ENCODE measurements around the gene TTLL9. TPM values are rescaled to one million over a fixed set of nuclear protein-coding genes. Genes with fewer than 3 reads are reported as not detected.

The TTLL9 gene
- total RNA-seq, 4 donors from 2014 or later, result 0.47 to 1.7 TPM; not detected in 2

DNA sequence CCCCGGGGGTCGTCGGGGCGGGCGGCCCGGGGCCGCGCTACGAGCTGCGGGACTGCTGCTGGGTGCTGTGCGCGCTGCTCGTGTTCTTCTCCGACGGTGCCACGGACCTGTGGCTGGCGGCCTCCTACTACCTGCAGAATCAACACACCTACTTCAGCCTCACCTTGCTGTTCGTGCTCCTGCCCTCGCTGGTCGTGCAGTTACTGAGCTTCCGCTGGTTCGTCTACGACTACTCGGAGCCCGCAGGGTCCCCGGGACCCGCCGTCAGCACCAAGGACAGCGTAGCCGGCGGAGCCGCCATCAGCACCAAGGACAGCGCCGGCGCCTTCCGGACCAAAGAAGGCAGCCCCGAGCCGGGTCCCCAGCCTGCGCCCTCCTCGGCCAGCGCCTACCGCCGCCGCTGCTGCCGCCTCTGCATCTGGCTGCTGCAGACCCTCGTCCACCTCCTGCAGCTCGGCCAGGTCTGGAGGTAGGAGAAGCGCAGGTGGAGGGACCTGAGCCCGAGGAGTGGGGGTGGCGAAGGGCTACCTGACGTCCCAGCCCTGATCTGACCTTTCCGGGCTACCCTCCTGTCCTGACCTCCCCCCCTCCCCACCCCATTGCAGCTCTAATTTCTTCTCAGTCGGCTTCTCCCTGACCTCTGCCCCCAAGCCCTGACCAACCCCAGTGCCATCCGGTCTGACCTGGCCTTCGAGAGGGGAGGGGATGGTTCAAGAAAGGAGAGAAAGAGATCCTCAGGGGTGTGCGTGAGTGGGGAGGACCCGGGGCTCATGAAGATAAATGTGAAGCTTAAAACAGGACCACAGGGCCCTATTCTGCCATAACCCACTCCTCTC, 98.1 kb downstream of the TTLL9 start:
- Histone ChIP-seq H3K27ac (no peak overlapping the region), H3K4me1 (peaks cover 0 to 4% (median 0%) of the 10 kb centered on the region in 4 donors), H3K27me3 (peaks cover 0 to 5% of the 10 kb centered on the region in 2 donors), H3K36me3 (no peaks in the 10 kb centered on the region), H3K4me3 (peak overlapping the region in 3 of 4 donors; percentile 19 to 29 (median 19)), H3K9me3 (no peaks in the 10 kb centered on the region)
- peak; percentile 36 to 75 (median 72) for DNase-seq
- no peak for TF ChIP-seq POLR2A (IDR thresholded peaks at IDR 0.05)
- TF ChIP-seq, protein P1, sequence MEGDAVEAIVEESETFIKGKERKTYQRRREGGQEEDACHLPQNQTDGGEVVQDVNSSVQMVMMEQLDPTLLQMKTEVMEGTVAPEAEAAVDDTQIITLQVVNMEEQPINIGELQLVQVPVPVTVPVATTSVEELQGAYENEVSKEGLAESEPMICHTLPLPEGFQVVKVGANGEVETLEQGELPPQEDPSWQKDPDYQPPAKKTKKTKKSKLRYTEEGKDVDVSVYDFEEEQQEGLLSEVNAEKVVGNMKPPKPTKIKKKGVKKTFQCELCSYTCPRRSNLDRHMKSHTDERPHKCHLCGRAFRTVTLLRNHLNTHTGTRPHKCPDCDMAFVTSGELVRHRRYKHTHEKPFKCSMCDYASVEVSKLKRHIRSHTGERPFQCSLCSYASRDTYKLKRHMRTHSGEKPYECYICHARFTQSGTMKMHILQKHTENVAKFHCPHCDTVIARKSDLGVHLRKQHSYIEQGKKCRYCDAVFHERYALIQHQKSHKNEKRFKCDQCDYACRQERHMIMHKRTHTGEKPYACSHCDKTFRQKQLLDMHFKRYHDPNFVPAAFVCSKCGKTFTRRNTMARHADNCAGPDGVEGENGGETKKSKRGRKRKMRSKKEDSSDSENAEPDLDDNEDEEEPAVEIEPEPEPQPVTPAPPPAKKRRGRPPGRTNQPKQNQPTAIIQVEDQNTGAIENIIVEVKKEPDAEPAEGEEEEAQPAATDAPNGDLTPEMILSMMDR (IDR thresholded peaks at IDR 0.05), result no peak

DNA sequence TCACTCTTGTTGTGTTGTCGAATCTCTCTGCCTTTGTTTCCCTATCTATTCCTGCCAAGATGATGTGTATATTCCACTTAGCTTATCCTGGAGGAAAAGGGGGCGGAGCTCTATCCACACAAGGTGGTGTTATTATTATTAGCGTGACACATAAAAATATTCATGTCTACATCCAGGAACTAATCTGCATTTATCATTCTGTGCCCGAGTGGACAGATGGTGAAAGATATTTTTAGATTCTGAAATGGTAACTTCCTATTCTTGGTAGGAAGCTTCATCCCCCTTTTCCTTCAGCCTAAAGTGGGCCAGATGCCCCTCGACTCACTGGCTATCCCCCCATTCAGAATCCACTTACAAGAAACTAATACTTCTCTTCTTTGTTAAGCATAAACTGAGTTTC, 99.6 kb downstream of the TTLL9 start:
- Histone ChIP-seq H3K4me3 (no peak overlapping the region), H3K36me3 (no peaks in the 10 kb centered on the region), H3K9me3 (no peaks in the 10 kb centered on the region), H3K4me1 (peaks cover 0 to 4% (median 0%) of the 10 kb centered on the region in 4 donors), H3K27ac (no peak overlapping the region), H3K27me3 (peaks cover 0 to 5% of the 10 kb centered on the region in 2 donors)
- no peak for DNase-seq
- TF ChIP-seq, protein P1 (IDR thresholded peaks at IDR 0.05), result no peak
- no peak for TF ChIP-seq POLR2A (IDR thresholded peaks at IDR 0.05)

DNA sequence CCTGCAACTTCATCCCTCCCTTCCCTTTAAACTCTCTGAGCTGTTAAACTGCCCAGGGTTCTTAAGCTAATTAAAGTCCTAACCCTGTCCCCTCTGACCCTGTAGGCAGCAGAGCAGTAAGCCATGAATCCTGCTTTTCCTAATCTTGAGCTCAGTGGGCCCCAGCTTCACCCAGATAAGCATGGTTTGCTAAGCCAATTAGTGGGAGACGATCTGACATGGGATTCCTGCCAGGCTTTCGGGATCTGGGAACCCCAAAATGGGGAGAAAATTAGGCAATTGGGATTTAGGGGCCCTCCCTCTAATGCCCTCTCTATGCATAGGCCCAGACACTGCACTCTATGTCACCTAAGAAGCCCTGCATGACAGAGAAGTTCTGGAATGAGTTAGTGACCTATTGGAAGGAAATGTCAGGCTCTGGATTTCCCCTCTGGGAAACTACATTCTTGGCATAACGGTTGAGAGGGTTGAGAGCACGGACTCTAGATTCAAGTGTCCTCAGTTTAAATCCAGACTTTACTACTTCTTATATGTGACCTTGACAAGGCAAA, 102.1 kb downstream of the TTLL9 start:
- no peak for TF ChIP-seq POLR2A (IDR thresholded peaks at IDR 0.05)
- TF ChIP-seq, protein P1 (IDR thresholded peaks at IDR 0.05), result no peak
- Histone ChIP-seq H3K27me3 (no peaks in the 10 kb centered on the region), H3K27ac (no peak overlapping the region), H3K4me3 (no peak overlapping the region), H3K9me3 (no peaks in the 10 kb centered on the region), H3K4me1 (peaks cover 0 to 4% (median 0%) of the 10 kb centered on the region in 4 donors), H3K36me3 (no peaks in the 10 kb centered on the region)
- no peak for DNase-seq

DNA sequence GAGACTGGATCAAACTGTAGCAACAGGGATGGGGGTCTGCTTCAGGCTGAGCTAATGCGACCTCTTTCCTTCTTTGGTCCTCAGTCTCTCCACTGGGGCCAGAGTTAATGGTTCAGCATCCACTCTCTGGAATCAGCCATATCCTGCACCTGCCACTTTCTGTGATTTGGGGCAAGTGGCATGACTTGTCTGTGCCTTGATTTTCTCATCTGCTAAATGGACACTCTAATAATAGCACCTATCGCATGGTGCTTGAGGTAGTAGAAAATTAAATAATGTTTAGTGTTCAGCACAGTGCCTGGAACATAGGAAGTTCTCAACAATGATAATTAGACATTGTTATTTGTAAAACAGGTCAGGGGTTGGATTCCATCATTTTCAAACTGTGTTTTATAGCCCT, 103.9 kb downstream of the TTLL9 start:
- Histone ChIP-seq H3K4me3 (no peak overlapping the region), H3K36me3 (no peaks in the 10 kb centered on the region), H3K4me1 (no peaks in the 10 kb centered on the region), H3K27me3 (no peaks in the 10 kb centered on the region), H3K9me3 (no peaks in the 10 kb centered on the region), H3K27ac (no peak overlapping the region)
- TF ChIP-seq POLR2A (IDR thresholded peaks at IDR 0.05), result no peak
- TF ChIP-seq, protein P1 (IDR thresholded peaks at IDR 0.05), result no peak
- no peak for DNase-seq

DNA sequence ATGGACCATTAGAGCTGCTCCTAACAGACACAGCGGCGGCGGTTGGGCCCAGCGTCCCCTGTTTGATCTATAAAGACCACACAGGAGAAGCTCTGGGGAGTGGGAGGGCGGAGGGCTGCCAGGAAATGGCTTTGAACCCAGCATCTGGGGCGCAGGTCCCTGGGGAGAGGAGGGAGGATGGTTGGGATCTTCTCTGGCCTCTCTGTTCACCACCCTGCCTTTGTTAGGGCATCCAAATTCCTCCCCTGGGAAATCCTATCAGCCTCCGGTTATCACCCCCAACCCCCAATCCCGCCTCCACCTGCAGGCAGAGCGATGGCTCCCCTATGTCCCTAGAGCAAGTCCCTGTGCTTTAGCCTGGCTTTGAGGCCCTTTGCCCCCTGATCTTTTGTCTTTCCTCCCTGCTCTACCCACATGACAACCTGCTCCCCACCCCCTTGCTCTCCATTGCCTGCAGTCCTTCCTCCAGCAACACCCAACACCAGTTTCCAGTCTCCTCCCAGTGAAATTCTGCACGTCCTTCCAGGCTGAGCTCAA, 104.6 kb downstream of the TTLL9 start:
- no peaks in the 10 kb centered on the region for H3K36me3 ChIP-seq
- H3K4me3 ChIP-seq, result no peak overlapping the region
- no peaks in the 10 kb centered on the region for H3K9me3 ChIP-seq
- TF ChIP-seq, protein P1 (IDR thresholded peaks at IDR 0.05), result no peak
- no peak for TF ChIP-seq POLR2A (IDR thresholded peaks at IDR 0.05)
- no peak for DNase-seq
- no peak overlapping the region for H3K27ac ChIP-seq
- H3K4me1 ChIP-seq, result no peaks in the 10 kb centered on the region
- H3K27me3 ChIP-seq, result no peaks in the 10 kb centered on the region
